Upper lobe of left lung (tissue), 4 donors: ENCODE measurements around the gene UNC13B.

Experiments
- EP300 ChIP-seq, 4 donors: sonication (generic); formaldehyde crosslinking; IDR thresholded peaks; one replicate each; pipeline ENCODE4 v1.5.1; 2017; ENCODE audit warnings: antibody characterized with exemption in 4 of 4, control low read depth in 2 of 4
- POLR2A ChIP-seq, 4 donors: fragments of 450-650 bp; IDR thresholded peaks; one replicate each; pipeline ENCODE4 v1.5.1; 2016 to 2017; ENCODE audit warnings: antibody characterized with exemption in 4 of 4, mild to moderate bottlenecking in 2 of 4
- POLR2AphosphoS5 ChIP-seq, 2 donors: sonication (generic); formaldehyde crosslinking; IDR thresholded peaks; one replicate each; pipeline ENCODE4 v1.5.1; 2017; ENCODE audit warnings: antibody characterized with exemption in 2 of 2
- TF ChIP-seq, protein P1 (sequence below), 6 experiments: fragments of 450-650 bp in 4 of 6; fragments of 200-600 bp in 2 of 6; sonication (generic) in 2 of 6; IDR thresholded peaks; one replicate each; pipeline ENCODE4 v1.5.1; 2016 to 2019; ENCODE audit warnings: antibody characterized with exemption in 6 of 6

DNA sequence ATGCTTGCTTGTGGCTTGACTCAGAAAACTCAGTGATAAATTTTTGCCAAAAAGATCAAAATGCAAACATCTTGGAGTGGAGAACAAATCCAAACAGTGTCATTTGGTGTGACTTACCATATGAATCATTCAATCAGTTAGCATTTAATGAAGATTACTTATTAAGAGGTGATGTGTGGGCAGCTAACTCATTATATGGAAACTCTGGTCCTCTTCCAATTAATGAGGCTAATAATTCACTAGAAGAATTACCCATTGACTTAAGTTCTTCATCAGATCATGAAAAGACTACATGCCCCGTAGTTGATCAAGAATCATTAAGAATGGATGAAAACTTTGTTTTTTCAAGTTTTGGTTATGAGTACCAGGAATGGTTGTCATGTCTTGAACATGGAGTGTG is 141.8 kb downstream of the UNC13B start:
- TF ChIP-seq, protein P1, sequence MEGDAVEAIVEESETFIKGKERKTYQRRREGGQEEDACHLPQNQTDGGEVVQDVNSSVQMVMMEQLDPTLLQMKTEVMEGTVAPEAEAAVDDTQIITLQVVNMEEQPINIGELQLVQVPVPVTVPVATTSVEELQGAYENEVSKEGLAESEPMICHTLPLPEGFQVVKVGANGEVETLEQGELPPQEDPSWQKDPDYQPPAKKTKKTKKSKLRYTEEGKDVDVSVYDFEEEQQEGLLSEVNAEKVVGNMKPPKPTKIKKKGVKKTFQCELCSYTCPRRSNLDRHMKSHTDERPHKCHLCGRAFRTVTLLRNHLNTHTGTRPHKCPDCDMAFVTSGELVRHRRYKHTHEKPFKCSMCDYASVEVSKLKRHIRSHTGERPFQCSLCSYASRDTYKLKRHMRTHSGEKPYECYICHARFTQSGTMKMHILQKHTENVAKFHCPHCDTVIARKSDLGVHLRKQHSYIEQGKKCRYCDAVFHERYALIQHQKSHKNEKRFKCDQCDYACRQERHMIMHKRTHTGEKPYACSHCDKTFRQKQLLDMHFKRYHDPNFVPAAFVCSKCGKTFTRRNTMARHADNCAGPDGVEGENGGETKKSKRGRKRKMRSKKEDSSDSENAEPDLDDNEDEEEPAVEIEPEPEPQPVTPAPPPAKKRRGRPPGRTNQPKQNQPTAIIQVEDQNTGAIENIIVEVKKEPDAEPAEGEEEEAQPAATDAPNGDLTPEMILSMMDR (IDR thresholded peaks at IDR 0.05), result no peak
- TF ChIP-seq POLR2A (IDR thresholded peaks at IDR 0.05) (no peak), POLR2AphosphoS5 (IDR thresholded peaks at IDR 0.05) (no peak), EP300 (IDR thresholded peaks at IDR 0.05) (no peak)
